HepG2 (cell line): ENCODE measurements around the gene ADARB2. TPM values are rescaled to one million over a fixed set of nuclear protein-coding genes. Genes with fewer than 3 reads are reported as not detected.

Source experiments
- ATAC-seq: fragments of 200-7000 bp; cut with Tn5 transposase; 3 replicates; pipeline ENCODE4 v1.9.1; 2020; ENCODE audit warnings: mild to moderate bottlenecking, moderate library complexity
- BruUV-seq: library from RNA; stranded (reverse); fragments of 400-500 nt; replicated peaks from 2 replicates; lab custom pipeline; 2021; lab: Mats Ljungman, UMichigan
- CTCF ChIA-PET: fragments of 300-600 bp; formaldehyde crosslinking; extraction: SDS; loops from one replicate; lab custom pipeline; 2021; ENCODE audit warnings: low total read pairs, inconsistent platforms, low intra/inter-chr PET ratio; lab: Yijun Ruan, JAX
- POLR2A ChIA-PET: fragments of 350-600 bp; sonication (Branson Sonifier 250); formaldehyde crosslinking; loops from one replicate; lab custom pipeline; 2020; ENCODE audit warnings: antibody characterized with exemption, inconsistent platforms; lab: Yijun Ruan, JAX
- DNase-seq: peaks from one replicate; pipeline ENCODE4 v3.0.0-alpha.2; 2015; ENCODE audit warnings: low spot score
- FAIRE-seq: peaks from 3 replicates; lab custom pipeline; 2011; peaks lifted over from hg19 to GRCh38; lab: Jason Lieb, UNC
- H2AFZ ChIP-seq: one replicate; pipeline ENCODE4 v1.6.1; 2011; ENCODE audit warnings: low read length, inconsistent platforms
- H3K27ac ChIP-seq: fragments of 300-600 bp; 3 replicates; pipeline ENCODE4 v1.8.0; 2011; ENCODE audit warnings: mixed run types, mild to moderate bottlenecking, mixed read lengths, low read length, inconsistent platforms; ENCODE audit not compliant: insufficient read depth; ENCODE audit errors: extremely low read length
- H3K27me3 ChIP-seq, 2 experiments: fragments of 200-600 bp in 1 of 2; 2 replicates in 1 of 2; 3 replicates in 1 of 2; pipeline versions ENCODE4 v1.6.0 to v1.8.0; 2011; ENCODE audit warnings: low read length in 2 of 2, mild to moderate bottlenecking in 2 of 2, moderate library complexity in 2 of 2, inconsistent platforms in 1 of 2; ENCODE audit not compliant: insufficient read depth in 2 of 2, control insufficient read depth in 1 of 2
- H3K36me3 ChIP-seq, 2 experiments: fragments of 200-600 bp in 1 of 2; replicated peaks in 1 of 2; 2 replicates in 1 of 2; 3 replicates in 1 of 2; pipeline versions ENCODE4 v1.5.1 to v1.8.0; 2011; ENCODE audit warnings: low read length in 2 of 2, inconsistent platforms in 1 of 2; ENCODE audit not compliant: insufficient read depth in 2 of 2, control insufficient read depth in 1 of 2
- H3K4me1 ChIP-seq: 2 replicates; pipeline ENCODE4 v1.5.1; 2012; ENCODE audit warnings: low read length, inconsistent platforms; ENCODE audit not compliant: insufficient read depth
- H3K4me2 ChIP-seq: 2 replicates; pipeline ENCODE4 v1.6.0; 2011; ENCODE audit warnings: low read depth, low read length, inconsistent platforms
- H3K4me3 ChIP-seq, 3 experiments: fragments of 200-600 bp in 1 of 3; sonication (generic), shearing (Covaris generic) in 1 of 3; replicated peaks in 1 of 3; 2 replicates each; pipeline ENCODE4 v1.5.1; 2011 to 2016; ENCODE audit warnings: low read length in 3 of 3, inconsistent platforms in 2 of 3, low read depth in 2 of 3, mild to moderate bottlenecking in 2 of 3, control low read depth in 1 of 3, mixed read lengths in 1 of 3; ENCODE audit not compliant: insufficient read depth in 1 of 3
- H3K79me2 ChIP-seq: one replicate; pipeline ENCODE4 v1.6.1; 2011; ENCODE audit warnings: low read length, inconsistent platforms; ENCODE audit not compliant: insufficient read depth
- H3K9ac ChIP-seq: 2 replicates; pipeline ENCODE4 v1.6.0; 2011; ENCODE audit warnings: mild to moderate bottlenecking, low read depth, low read length, inconsistent platforms; ENCODE audit not compliant: insufficient read depth
- H3K9me3 ChIP-seq: 2 replicates; pipeline ENCODE4 v1.5.1; 2012; ENCODE audit warnings: mild to moderate bottlenecking, low read length
- H4K20me1 ChIP-seq: 2 replicates; pipeline ENCODE4 v1.6.0; 2011; ENCODE audit warnings: inconsistent platforms, mild to moderate bottlenecking, low read length, moderate library complexity; ENCODE audit not compliant: insufficient read depth
- BCLAF1 ChIP-seq: fragments of 450-650 bp; IDR thresholded peaks from 2 replicates; pipeline ENCODE4 v1.6.1; 2017; ENCODE audit warnings: mild to moderate bottlenecking
- KLF16 ChIP-seq, 2 experiments: sonication (generic) in 1 of 2; formaldehyde crosslinking in 1 of 2; IDR thresholded peaks; 2 replicates each; pipeline versions ENCODE4 v1.6.1 to v1.8.0; 2016 to 2023; ENCODE audit warnings: missing genetic modification reagents in 2 of 2, missing compliant biosample characterization in 1 of 2
- MLXIP ChIP-seq: sonication (generic); formaldehyde crosslinking; IDR thresholded peaks from 2 replicates; pipeline ENCODE4 v1.9.0; 2021; ENCODE audit warnings: missing genetic modification reagents, borderline replicate concordance
- POLR2G ChIP-seq: fragments of 200-400 bp; formaldehyde crosslinking; IDR thresholded peaks from 2 replicates; pipeline ENCODE4 v1.6.1; 2018; ENCODE audit warnings: mild to moderate bottlenecking, low read depth, low read length, moderate library complexity
- PRDM15 ChIP-seq: sonication (generic); formaldehyde crosslinking; IDR thresholded peaks from 2 replicates; pipeline ENCODE4 v1.4.0; 2020; ENCODE audit warnings: missing genetic modification reagents
- STAG1 ChIP-seq: sonication (generic); formaldehyde crosslinking; IDR thresholded peaks from 2 replicates; pipeline ENCODE4 v1.4.0; 2020; ENCODE audit warnings: missing genetic modification reagents
- ZFX ChIP-seq: sonication (generic); formaldehyde crosslinking; IDR thresholded peaks from 2 replicates; pipeline ENCODE4 v1.4.0; 2020; ENCODE audit warnings: mild to moderate bottlenecking, low read depth, missing genetic modification reagents, moderate library complexity
- ZNF138 ChIP-seq: sonication (generic); formaldehyde crosslinking; IDR thresholded peaks from 2 replicates; pipeline ENCODE4 v1.5.0; 2020; ENCODE audit warnings: mild to moderate bottlenecking, low read depth, missing genetic modification reagents
- ZNF207 ChIP-seq: fragments of 450-650 bp; IDR thresholded peaks from 2 replicates; pipeline ENCODE4 v1.6.1; 2016; ENCODE audit warnings: antibody characterized with exemption, borderline replicate concordance
- ZNF280B ChIP-seq: sonication (generic); formaldehyde crosslinking; IDR thresholded peaks from 2 replicates; pipeline ENCODE4 v1.5.0; 2020; ENCODE audit warnings: missing genetic modification reagents, mild to moderate bottlenecking, borderline replicate concordance
- ZNF282 ChIP-seq: fragments of 450-650 bp; IDR thresholded peaks from 2 replicates; pipeline ENCODE4 v1.6.1; 2018; ENCODE audit not compliant: partially characterized antibody
- WGBS: methylation state at CpG from one replicate; pipeline ENCODE4 v1.1.6; 2017; ENCODE audit warnings: low lambda C conversion rate; 5-methylcytosine and 5-hydroxymethylcytosine counted together
- in situ Hi-C: cut with HindIII; loops from 2 replicates; pipeline ENCODE4 v1.10.0; 2017; ENCODE audit warnings: low pct_unique_long_range_greater_than_20kb; ENCODE audit not compliant: extremely low pct_ligation_motif_present
- intact Hi-C: fragments of 100-400 bp; cut with micrococcal nuclease; formaldehyde crosslinking; loops from one replicate; pipeline ENCODE4 v1.10.0; 2022; ENCODE audit not compliant: unreplicated experiment
- polyA plus RNA-seq, 8 experiments: library from polyadenylated mRNA; depleted of rRNA in 3 of 8; stranded (reverse) in 7 of 8; unstranded in 1 of 8; fragments of >200 nt; fragmentation: Illumina TruSeq in 4 of 8; extraction: Trizol in 4 of 8; gene quantifications; 2 replicates each; pipeline versions ENCODE4 v1.2.1 to v1.2.3, GENCODE V29; 2011 to 2016; ENCODE audit warnings: low read depth in 4 of 8, missing spikeins in 1 of 8, mixed read lengths in 1 of 8; ENCODE audit not compliant: insufficient read depth in 1 of 8
- total RNA-seq, 5 experiments: library from RNA; depleted of rRNA; stranded (reverse); fragments of >200 nt; fragmentation: Illumina TruSeq; extraction: Trizol; gene quantifications; 2 replicates each; pipeline ENCODE4 v1.2.3, GENCODE V29; 2016; ENCODE audit warnings: low read depth in 1 of 5

ADARB2 gene
- total and polyA plus RNA-seq, 2 of the 13 experiments (the other 11 are each of a cell fraction or from before 2014, with no cell fraction given), result not detected

- H3K9me3 ChIP-seq, result no peaks in the 10 kb centered on the region
- H3K36me3 ChIP-seq, result no peaks in the 10 kb centered on the region
- H2AFZ ChIP-seq, result no peak overlapping the region
- TF ChIP-seq BCLAF1 (no peak), ZNF207 (no peak), ZFX (CRISPR knock-in tag) (no peak), ZNF138 (CRISPR knock-in tag) (no peak), PRDM15 (CRISPR knock-in tag) (no peak), KLF16 (CRISPR knock-in tag; IDR thresholded peaks at IDR 0.05) (no peak), POLR2G (no peak), MLXIP (CRISPR knock-in tag) (no peak), ZNF280B (CRISPR knock-in tag) (no peak), ZNF282 (no peak), STAG1 (no peak)
- no peak overlapping the region for H3K4me2 ChIP-seq
- no peak overlapping the region for H3K9ac ChIP-seq
- peaks cover 2 to 41% of the 10 kb centered on the region in 2 experiments for H3K27me3 ChIP-seq
- WGBS, result 20% methylated on average over 9 of the region's 19 CpGs
- ChIA-PET POLR2A (no interaction called here), CTCF (no interaction called here)
- ATAC-seq (no peak), DNase-seq (no peak), FAIRE-seq (no peak)
- BruUV-seq, result no TSS peak
- H3K4me3 ChIP-seq, result no peak overlapping the region
- in situ Hi-C loops (no loop called here), intact Hi-C loops (no loop called here)
- H3K79me2 ChIP-seq, result no peaks in the 10 kb centered on the region
- H4K20me1 ChIP-seq, result no peaks in the 10 kb centered on the region
- no peak overlapping the region for H3K27ac ChIP-seq
- no peaks in the 10 kb centered on the region for H3K4me1 ChIP-seq
Measured at GRCh38 chr10:1578392-1579140, 158.8 kb downstream of the ADARB2 start.
